Measurements from ENCODE around the gene UNC5C.

The UNC5C gene

DNA sequence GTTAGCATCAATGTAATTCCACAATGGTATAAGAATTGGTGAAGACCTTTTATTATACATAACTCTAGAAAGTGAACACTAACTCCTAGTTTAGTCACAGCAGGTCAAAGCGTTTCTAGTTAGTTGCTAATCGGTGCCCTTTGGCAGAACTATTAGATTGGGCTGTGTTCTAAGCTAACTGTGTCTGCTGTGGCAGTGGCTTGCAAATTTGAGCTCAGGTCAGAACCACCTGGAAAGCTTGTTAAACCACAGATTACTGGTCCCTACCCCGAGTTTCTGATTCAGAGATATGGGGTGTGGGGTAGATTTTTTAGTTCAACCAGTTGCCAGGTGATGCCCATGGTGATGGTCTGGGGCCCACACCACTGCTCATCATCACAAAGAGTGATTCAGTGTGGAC lies 332.1 kb downstream of the UNC5C start:
- DNase-seq (ENCODE audit: low spot score) = no peak

DNA sequence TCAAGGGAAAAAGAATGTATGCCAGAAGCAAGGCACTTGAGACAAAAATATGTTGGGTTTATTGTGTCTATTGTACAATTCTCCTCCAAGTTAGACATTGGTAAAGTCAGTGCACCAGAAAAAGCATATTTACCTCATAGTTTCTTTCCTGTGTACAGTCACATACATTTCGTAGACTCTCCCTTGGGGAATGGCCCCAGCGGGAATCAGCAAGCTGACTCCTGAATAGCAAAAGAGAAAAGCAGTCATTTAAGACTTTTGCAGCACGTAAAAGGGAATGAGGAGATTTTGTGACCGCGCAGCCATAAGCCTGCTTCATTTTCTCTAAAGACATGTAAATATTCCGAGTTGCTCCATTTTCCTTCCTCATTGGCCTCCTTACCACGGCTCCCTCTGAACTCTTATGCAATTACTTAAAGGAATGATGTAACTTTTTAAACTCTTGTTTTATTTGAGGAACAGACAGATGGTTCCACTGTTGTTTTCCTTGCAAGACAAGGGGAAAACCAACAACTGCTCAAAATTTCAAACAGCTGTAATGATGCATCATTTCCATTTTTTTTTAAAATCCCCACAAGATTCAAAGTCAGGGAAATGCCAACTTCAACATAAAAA lies 332.7 kb downstream of the UNC5C start:
- DNase-seq (ENCODE audit: low spot score) = peak; percentile 16

- no peak for DNase-seq (ENCODE audit: low spot score)
These were observed 333.7 kb downstream of the UNC5C start for GRCh38 chr4:95215043-95215442.

GRCh38 chr4:95214408-95214807 lies 334.4 kb downstream of the UNC5C start:
- DNase-seq (ENCODE audit: low spot score) = no peak

GRCh38 chr4:95213366-95213765 lies 335.4 kb downstream of the UNC5C start:
- DNase-seq (ENCODE audit: low spot score) = no peak

DNA sequence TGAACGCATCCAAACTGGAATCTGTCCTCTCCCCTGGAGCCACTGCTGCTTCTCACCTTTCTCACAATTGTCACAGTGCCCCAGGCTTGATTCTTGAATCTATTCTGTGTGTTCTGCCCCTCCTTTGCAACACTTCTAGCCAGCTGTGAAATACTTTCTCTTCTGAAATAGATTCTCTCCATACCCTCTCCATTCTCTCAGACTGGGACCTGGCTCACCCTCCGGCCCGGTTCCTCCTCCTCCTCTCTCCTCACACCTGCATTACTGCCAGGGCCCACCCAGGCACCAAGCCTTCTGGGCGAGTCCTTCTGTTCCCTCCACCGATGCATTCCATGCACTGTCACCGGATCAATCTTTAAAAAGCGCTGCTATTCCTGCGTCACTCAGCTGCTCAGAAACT lies 336.1 kb downstream of the UNC5C start:
- DNase-seq (ENCODE audit: low spot score) = no peak

DNA sequence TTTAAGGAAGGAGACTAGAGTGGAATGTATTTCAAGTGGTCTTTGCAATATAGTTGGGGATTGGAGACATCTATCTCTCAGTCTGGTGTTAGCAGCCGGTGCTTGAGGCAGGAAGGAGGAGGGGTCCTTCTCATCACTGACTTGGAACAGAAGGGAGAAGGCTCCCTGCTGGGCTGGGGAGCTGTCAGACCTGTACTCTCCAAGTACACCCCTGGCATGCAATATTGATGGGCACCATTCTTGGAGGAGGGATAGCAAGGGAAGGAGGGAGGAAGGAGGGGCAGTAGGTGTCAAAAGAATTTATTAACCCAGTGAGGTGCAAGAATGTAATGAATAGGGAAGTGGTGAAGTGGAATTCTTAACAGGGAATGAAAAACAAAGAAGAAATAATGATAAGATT lies 338.8 kb downstream of the UNC5C start:
- DNase-seq (ENCODE audit: low spot score) = no peak

GRCh38 chr4:95204873-95205272 lies 343.9 kb downstream of the UNC5C start:
- no peak for DNase-seq (ENCODE audit: low spot score)

GRCh38 chr4:95204267-95204844 lies 344.4 kb downstream of the UNC5C start:
- DNase-seq (ENCODE audit: low spot score) = no peak

- DNase-seq (ENCODE audit: low spot score) = no peak
These were observed 349.8 kb downstream of the UNC5C start for GRCh38 chr4:95198961-95199360.

- no peak for DNase-seq (ENCODE audit: low spot score)
These were observed 351.4 kb downstream of the UNC5C start for GRCh38 chr4:95197353-95197752.

DNA sequence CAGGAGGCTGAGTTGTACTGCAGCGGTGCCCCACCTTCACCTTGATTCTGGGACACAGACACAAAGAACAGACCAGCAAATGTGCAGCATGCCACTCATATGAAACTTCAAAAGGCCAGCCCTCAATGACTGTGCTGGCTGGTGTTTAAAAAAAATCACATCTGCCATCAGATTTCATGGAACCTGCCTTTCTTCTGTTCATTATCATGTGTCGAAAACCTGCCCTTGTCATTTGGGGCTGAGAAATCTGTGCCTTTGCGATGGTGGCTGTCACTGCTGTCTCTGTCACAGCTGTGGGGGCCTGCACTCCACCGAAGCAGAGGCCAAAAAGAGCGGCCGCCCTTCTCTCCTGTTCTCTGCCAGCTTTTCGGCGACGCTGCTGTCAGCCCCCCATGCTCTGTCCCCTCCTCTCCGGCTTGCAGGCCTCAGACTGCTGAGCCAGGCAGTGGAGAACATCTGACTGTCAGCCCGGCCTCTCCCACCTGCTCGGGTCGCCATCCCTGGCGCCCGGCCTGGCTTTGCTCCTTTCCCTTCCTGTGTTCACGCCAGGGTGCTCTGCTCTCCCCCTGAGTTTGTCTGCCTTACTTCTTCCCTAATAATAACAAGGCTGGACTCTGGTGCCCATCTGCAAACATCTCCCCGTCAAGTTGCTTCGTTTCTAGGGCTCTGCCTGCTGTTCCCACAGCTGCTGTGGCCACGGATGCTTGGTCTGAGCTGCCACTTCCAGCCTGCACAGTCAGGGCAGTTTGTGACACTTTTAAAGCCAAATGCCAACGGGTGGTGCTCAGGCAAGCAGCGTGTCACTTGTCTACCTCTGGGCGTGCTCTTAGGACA lies 355.2 kb downstream of the UNC5C start:
- DNase-seq (ENCODE audit: low spot score) = no peak

GRCh38 chr4:95191537-95191936 lies 357.2 kb downstream of the UNC5C start:
- DNase-seq (ENCODE audit: low spot score) = no peak

GRCh38 chr4:95190751-95191436 lies 357.9 kb downstream of the UNC5C start:
- DNase-seq (ENCODE audit: low spot score) = no peak

- no peak for DNase-seq (ENCODE audit: low spot score)
These were observed 359.9 kb downstream of the UNC5C start for GRCh38 chr4:95188701-95189370.

DNA sequence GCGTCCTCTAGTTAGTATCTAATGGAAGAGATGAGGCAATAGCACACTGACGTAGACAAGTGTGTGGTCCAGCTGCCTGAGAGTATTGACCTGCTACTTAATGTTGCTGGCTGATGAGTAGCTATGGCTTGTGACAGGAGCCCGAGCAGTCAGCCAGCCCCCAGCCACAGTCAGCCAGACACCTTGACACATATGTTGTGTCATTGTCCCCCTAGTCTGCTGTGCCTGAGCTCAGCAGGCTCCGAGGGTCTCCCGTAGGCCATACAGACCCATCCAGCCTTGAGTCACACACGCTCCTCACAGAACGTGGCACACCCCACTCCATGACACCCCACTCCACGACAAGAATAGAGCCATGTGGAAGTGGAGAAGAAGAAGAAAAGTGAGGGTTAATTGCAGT lies 362.1 kb downstream of the UNC5C start:
- DNase-seq (ENCODE audit: low spot score) = no peak

- DNase-seq (ENCODE audit: low spot score) = no peak
These were observed 364.9 kb downstream of the UNC5C start for GRCh38 chr4:95183656-95184408.

GRCh38 chr4:95181996-95182306 lies 366.8 kb downstream of the UNC5C start:
- DNase-seq (ENCODE audit: low spot score) = no peak

GRCh38 chr4:95181243-95181995 lies 367.4 kb downstream of the UNC5C start:
- DNase-seq (ENCODE audit: low spot score) = peak; percentile 48

DNA sequence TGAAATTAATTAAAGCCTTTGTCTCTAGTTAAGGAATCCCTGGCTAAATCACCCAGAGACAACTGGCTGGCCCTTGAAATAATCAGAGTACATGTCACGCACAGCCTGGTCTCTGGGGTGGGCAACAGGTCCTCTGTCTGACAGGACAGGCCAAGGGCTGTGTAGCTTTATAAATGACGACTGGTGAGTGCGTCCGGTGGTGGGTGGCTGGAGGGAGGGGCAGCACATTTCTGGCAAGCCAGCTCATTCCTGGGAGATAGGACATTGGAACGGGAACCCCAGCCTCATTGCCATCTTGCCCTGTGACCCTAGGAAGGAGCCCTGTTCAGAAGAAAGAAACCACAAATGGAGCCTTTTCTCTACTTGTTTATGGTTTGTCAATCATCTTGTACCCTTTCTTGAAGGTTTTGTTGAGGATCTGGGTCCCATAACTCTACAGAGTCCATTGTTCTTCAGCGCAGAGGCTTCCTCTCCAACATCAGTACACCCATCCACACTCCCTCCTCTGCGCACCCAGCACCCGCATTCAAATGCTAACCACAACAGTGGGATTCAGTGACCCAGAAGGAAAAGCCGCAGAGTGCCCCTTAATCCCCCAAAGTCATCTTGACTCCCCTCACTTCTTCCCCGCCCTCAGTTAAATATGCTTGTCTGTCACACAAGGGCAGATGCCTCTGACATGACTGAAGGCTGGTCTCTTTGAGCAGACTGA lies 368.1 kb downstream of the UNC5C start:
- DNase-seq (ENCODE audit: low spot score) = no peak
